ENCODE data around the gene PRRG1.

PRRG1 gene

GRCh38 chrX:37383313-37383712, 34.1 kb downstream of the PRRG1 start:
- Histone ChIP-seq H2AFZ (ENCODE audit: low read length) (no peak overlapping the region), H3K4me2 (ENCODE audit: low read depth, low read length, poor library complexity, severe bottlenecking) (no peak overlapping the region), H3K4me3 (ENCODE audit: low read length, poor library complexity, severe bottlenecking) (no peak overlapping the region), H3K9me3 (ENCODE audit: insufficient read depth, low read depth, low read length) (no peaks in the 10 kb centered on the region), H3K4me1 (ENCODE audit: insufficient read depth, low read length, poor library complexity, severe bottlenecking) (no peaks in the 10 kb centered on the region), H4K20me1 (ENCODE audit: insufficient read depth, low read length, poor library complexity, severe bottlenecking) (no peaks in the 10 kb centered on the region), H3K27me3 (ENCODE audit: insufficient read depth, low read length, poor library complexity, severe bottlenecking) (no peaks in the 10 kb centered on the region), H3K9me2 (replicated peaks; ENCODE audit: low read depth, low read length) (no peaks in the 10 kb centered on the region), H3F3A (ENCODE audit: low read depth) (no peaks in the 10 kb centered on the region), H3K9ac (ENCODE audit: low read depth, low read length, poor library complexity, severe bottlenecking) (no peak overlapping the region), H3K36me3 (ENCODE audit: insufficient read depth, low read length) (no peaks in the 10 kb centered on the region), H3K79me2 (ENCODE audit: insufficient read depth, low read length) (no peaks in the 10 kb centered on the region)
- TF ChIP-seq EZH2phosphoT487 (IDR thresholded peaks at IDR 0.05; ENCODE audit: borderline replicate concordance): no peak
- no peak for TF ChIP-seq CTCF (conservative IDR thresholded peaks at IDR 0.05; ENCODE audit: low read length)

GRCh38 chrX:37388413-37388812, 39.2 kb downstream of the PRRG1 start:
- no peaks in the 10 kb centered on the region for H3K4me1 ChIP-seq (ENCODE audit: insufficient read depth, low read length, poor library complexity, severe bottlenecking)
- TF ChIP-seq EZH2phosphoT487 (IDR thresholded peaks at IDR 0.05; ENCODE audit: borderline replicate concordance) (no peak), CTCF (conservative IDR thresholded peaks at IDR 0.05; ENCODE audit: low read length) (no peak)
- H3K9me2 ChIP-seq (replicated peaks; ENCODE audit: low read depth, low read length): no peaks in the 10 kb centered on the region
- no peak overlapping the region for H3K4me3 ChIP-seq (ENCODE audit: low read length, poor library complexity, severe bottlenecking)
- H3K9ac ChIP-seq (ENCODE audit: low read depth, low read length, poor library complexity, severe bottlenecking): no peak overlapping the region
- H2AFZ ChIP-seq (ENCODE audit: low read length): no peak overlapping the region
- no peaks in the 10 kb centered on the region for H3K79me2 ChIP-seq (ENCODE audit: insufficient read depth, low read length)
- no peaks in the 10 kb centered on the region for H3K36me3 ChIP-seq (ENCODE audit: insufficient read depth, low read length)
- no peaks in the 10 kb centered on the region for H3K9me3 ChIP-seq (ENCODE audit: insufficient read depth, low read depth, low read length)
- no peak overlapping the region for H3K4me2 ChIP-seq (ENCODE audit: low read depth, low read length, poor library complexity, severe bottlenecking)
- no peaks in the 10 kb centered on the region for H3F3A ChIP-seq (ENCODE audit: low read depth)
- no peaks in the 10 kb centered on the region for H3K27me3 ChIP-seq (ENCODE audit: insufficient read depth, low read length, poor library complexity, severe bottlenecking)
- H4K20me1 ChIP-seq (ENCODE audit: insufficient read depth, low read length, poor library complexity, severe bottlenecking): no peaks in the 10 kb centered on the region

GRCh38 chrX:37405956-37406355, 56.8 kb downstream of the PRRG1 start:
- no peak overlapping the region for H3K4me3 ChIP-seq (ENCODE audit: low read length, poor library complexity, severe bottlenecking)
- H3K27me3 ChIP-seq (ENCODE audit: insufficient read depth, low read length, poor library complexity, severe bottlenecking): no peaks in the 10 kb centered on the region
- H3K4me1 ChIP-seq (ENCODE audit: insufficient read depth, low read length, poor library complexity, severe bottlenecking): no peaks in the 10 kb centered on the region
- no peaks in the 10 kb centered on the region for H3K9me2 ChIP-seq (replicated peaks; ENCODE audit: low read depth, low read length)
- TF ChIP-seq EZH2phosphoT487 (IDR thresholded peaks at IDR 0.05; ENCODE audit: borderline replicate concordance) (no peak), CTCF (conservative IDR thresholded peaks at IDR 0.05; ENCODE audit: low read length) (no peak)
- H3F3A ChIP-seq (ENCODE audit: low read depth): no peaks in the 10 kb centered on the region
- H3K79me2 ChIP-seq (ENCODE audit: insufficient read depth, low read length): no peaks in the 10 kb centered on the region
- H3K36me3 ChIP-seq (ENCODE audit: insufficient read depth, low read length): no peaks in the 10 kb centered on the region
- H4K20me1 ChIP-seq (ENCODE audit: insufficient read depth, low read length, poor library complexity, severe bottlenecking): no peaks in the 10 kb centered on the region
- no peak overlapping the region for H2AFZ ChIP-seq (ENCODE audit: low read length)
- no peak overlapping the region for H3K9ac ChIP-seq (ENCODE audit: low read depth, low read length, poor library complexity, severe bottlenecking)
- H3K4me2 ChIP-seq (ENCODE audit: low read depth, low read length, poor library complexity, severe bottlenecking): no peak overlapping the region
- no peaks in the 10 kb centered on the region for H3K9me3 ChIP-seq (ENCODE audit: insufficient read depth, low read depth, low read length)

Data from Loucy (cell line).